Activated CD4-positive, alpha-beta memory T cell treated with anti-CD3 and anti-CD28 coated beads, Interleukin-2, amount 10 ng/mL, durations not matched to agents 7 days and 5 days (primary cell): ENCODE data around the gene CHAT. TPM values are rescaled to one million over a fixed set of nuclear protein-coding genes. Genes with fewer than 3 reads are reported as not detected.

ENCODE experiments used
- CTCF ChIA-PET: fragments of 350-600 bp; sonication (Branson Sonifier 250); formaldehyde crosslinking; loops from one replicate; lab custom pipeline; 2021; ENCODE audit warnings: antibody characterized with exemption, inconsistent platforms; lab: Charles Lee
- POLR2A ChIA-PET: fragments of 350-600 bp; sonication (Branson Sonifier 250); formaldehyde crosslinking; loops from one replicate; lab custom pipeline; 2021; ENCODE audit warnings: antibody characterized with exemption; lab: Charles Lee
- DNase-seq: peaks from one replicate; pipeline ENCODE4 v3.0.0-alpha.2; 2020
- H3K27ac Mint-ChIP-seq: one replicate; pipeline ENCODE4 v1.8.0; 2021; ENCODE audit warnings: mild to moderate bottlenecking, mixed read lengths
- H3K27me3 Mint-ChIP-seq: one replicate; pipeline ENCODE4 v1.8.0; 2021; ENCODE audit warnings: mixed read lengths
- H3K36me3 Mint-ChIP-seq: one replicate; pipeline ENCODE4 v1.8.0; 2021; ENCODE audit warnings: low read depth, mixed read lengths
- H3K4me1 Mint-ChIP-seq: one replicate; pipeline ENCODE4 v1.8.0; 2021; ENCODE audit warnings: mixed read lengths
- H3K4me3 Mint-ChIP-seq: one replicate; pipeline ENCODE4 v1.8.0; 2021; ENCODE audit warnings: mild to moderate bottlenecking, mixed read lengths
- H3K9me3 Mint-ChIP-seq: one replicate; pipeline ENCODE4 v1.8.0; 2021; ENCODE audit warnings: mixed read lengths
- total RNA-seq, 2 experiments: library from RNA; stranded (reverse); gene quantifications; one replicate each; pipeline ENCODE4 v1.2.3, GENCODE V29; 2021

The CHAT gene
- total RNA-seq, 2 experiments from 2014 or later, result not detected

DNA sequence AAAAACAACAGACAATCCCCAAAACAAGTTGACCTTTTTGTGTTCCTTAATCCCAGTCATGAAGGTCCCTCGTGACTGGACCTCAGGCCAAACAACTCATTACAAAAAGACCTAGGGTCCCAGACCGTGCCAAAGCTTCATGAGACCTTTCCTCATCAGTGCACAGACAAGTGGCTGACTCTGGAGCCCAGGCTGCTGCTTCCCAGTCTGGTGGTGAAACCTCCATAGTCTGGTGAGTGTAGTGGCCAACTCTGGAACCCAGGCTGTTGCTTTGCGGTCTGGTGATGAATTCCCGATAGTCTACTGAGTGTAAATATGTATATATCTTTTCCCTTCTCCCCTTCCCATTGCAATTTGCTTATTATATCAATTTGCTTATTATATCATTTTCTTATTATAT is 25.9 kb upstream of the CHAT start:
- ChIA-PET CTCF (no interaction called here), POLR2A (no interaction called here)
- Mint-ChIP-seq H3K9me3 (peaks cover 5% of the 10 kb centered on the region), H3K4me1 (no peaks in the 10 kb centered on the region), H3K36me3 (no peaks in the 10 kb centered on the region), H3K27ac (no peak overlapping the region), H3K4me3 (no peak overlapping the region), H3K27me3 (peaks cover 27% of the 10 kb centered on the region)
- DNase-seq, result no peak

DNA sequence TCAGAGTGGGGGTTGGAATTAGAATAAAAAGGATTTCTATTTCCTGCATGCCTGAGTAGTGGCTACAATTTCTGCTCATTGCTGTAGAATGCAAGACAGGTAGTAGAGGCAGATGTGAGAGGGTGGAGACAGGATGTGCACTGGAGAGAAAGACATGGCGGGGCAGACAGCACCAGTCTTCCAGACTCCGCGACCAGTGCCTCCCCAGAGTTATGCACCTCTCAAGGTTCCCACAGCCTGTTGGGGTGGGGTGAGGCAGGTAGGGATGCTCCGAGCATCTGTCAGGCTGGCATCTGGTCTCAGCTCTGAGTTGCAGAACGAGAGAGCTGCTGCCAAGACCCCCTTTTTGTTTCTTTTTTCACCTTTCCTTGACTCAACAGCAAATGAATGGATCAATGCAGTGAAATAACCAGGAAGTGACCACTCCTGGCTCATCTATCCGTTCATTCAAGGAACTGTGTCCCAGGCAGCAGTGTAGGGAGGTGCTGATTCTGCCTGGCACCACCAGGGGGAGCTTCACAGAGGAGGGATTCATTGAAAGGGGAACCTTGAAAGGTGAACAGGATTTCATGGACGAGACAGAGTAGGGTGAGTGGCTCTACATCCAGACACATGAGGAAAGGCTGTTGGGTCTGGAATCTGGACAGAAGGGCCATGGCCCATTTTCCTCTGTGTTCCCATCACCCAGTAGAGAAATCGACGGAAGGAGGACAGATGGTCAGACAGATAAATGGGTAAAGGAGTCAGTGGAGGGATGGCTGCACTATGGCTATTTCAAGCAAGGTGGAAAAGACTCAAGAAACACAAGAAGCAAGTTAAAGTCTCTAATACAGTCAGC is 20.9 kb upstream of the CHAT start:
- peaks cover 5% of the 10 kb centered on the region for H3K9me3 Mint-ChIP-seq
- DNase-seq, result peak; percentile 59
- POLR2A ChIA-PET, result interaction anchor here (0.6 kb wide), 1 partner anchor 631 kb away, joined by 3 read pairs; no protein-coding TSS in a partner anchor
- H3K4me1 Mint-ChIP-seq, result no peaks in the 10 kb centered on the region
- no peak overlapping the region for H3K4me3 Mint-ChIP-seq
- no peaks in the 10 kb centered on the region for H3K36me3 Mint-ChIP-seq
- H3K27ac Mint-ChIP-seq, result no peak overlapping the region
- H3K27me3 Mint-ChIP-seq, result peaks cover 5% of the 10 kb centered on the region
- CTCF ChIA-PET, result interaction anchor here (0.7 to 2.0 kb wide), 11 partner anchors 10 to 107 kb away, joined by 3 to 6 read pairs (median 3); no protein-coding TSS in a partner anchor

DNA sequence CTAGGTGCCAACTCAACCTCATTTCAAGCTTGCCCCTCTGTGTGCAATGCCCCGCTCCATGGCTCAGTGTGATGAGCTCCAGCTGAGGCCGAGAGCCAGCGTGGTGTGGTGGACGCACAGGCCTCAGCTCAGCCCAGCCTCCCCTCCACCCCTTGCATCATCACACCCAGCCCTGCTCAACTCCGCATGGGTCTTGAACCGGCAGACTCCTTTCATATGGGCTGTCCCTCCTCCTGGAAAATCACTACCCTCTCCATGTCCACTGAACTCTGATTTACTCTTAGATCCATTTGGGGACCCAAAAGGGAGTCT is 20.3 kb upstream of the CHAT start:
- no peak for DNase-seq
- Mint-ChIP-seq H3K4me3 (no peak overlapping the region), H3K27ac (no peak overlapping the region), H3K4me1 (no peaks in the 10 kb centered on the region), H3K9me3 (peaks cover 5% of the 10 kb centered on the region), H3K27me3 (peaks cover 2% of the 10 kb centered on the region), H3K36me3 (no peaks in the 10 kb centered on the region)
- CTCF ChIA-PET, result interaction anchor here (0.7 to 2.3 kb wide), 13 partner anchors 9 to 631 kb away, joined by 3 to 11 read pairs (median 3); no protein-coding TSS in a partner anchor
- POLR2A ChIA-PET, result interaction anchor here (0.6 kb wide), 1 partner anchor 630 kb away, joined by 3 read pairs; no protein-coding TSS in a partner anchor

DNA sequence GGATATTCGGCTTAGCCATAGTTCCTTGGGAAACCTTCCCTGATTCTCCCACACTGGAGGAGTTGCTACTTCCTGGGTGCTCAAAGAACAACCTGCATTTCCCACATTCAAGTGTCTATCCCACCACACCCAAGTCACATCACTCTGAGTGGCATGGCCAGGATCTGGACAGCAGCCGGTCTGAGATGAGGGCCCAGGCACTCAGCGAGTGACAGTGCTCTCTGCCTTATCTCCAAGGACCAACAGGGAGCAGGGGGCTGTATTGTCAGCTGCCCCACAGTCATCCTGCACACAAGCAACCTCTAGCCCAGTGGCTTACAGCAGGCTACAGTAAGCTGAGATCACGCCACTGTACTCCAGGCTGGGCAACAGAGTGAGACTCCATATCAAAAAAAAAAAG is 19.8 kb upstream of the CHAT start:
- Mint-ChIP-seq H3K9me3 (peaks cover 5% of the 10 kb centered on the region), H3K27ac (no peak overlapping the region), H3K27me3 (peaks cover 2% of the 10 kb centered on the region), H3K4me3 (no peak overlapping the region), H3K36me3 (no peaks in the 10 kb centered on the region), H3K4me1 (no peaks in the 10 kb centered on the region)
- DNase-seq, result no peak
- ChIA-PET POLR2A (no interaction called here), CTCF (interaction anchor here (0.7 to 2.3 kb wide), 9 partner anchors 9 to 630 kb away, joined by 3 to 11 read pairs (median 3); no protein-coding TSS in a partner anchor)

DNA sequence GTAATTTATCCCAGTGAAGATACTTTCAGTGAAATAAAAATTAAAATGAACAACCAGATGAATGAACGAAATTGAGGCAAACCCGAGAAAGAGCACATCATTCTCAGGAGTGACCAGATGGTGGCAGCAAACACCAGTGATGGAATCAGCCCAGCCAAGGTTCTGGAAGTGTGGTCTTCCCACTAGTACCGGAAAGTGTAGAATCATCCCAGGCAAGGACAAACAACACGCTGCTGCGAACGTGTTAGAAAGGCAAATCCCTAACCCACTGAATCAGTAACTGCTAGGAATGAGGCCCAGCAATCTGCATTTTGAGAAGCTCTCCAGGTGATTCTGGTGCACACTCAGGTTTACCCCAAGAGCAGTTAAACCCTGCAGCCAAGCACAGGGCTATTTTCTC is 19.2 kb upstream of the CHAT start:
- Mint-ChIP-seq H3K9me3 (peaks cover under 1% of the 10 kb centered on the region), H3K4me3 (no peak overlapping the region), H3K27ac (no peak overlapping the region), H3K36me3 (no peaks in the 10 kb centered on the region), H3K4me1 (no peaks in the 10 kb centered on the region), H3K27me3 (no peaks in the 10 kb centered on the region)
- peak; percentile 30 for DNase-seq
- ChIA-PET CTCF (interaction anchor here (0.6 to 2.3 kb wide), 9 partner anchors 9 to 630 kb away, joined by 3 to 11 read pairs (median 3); partner anchors contain the start of gene ERCC6), POLR2A (no interaction called here)

DNA sequence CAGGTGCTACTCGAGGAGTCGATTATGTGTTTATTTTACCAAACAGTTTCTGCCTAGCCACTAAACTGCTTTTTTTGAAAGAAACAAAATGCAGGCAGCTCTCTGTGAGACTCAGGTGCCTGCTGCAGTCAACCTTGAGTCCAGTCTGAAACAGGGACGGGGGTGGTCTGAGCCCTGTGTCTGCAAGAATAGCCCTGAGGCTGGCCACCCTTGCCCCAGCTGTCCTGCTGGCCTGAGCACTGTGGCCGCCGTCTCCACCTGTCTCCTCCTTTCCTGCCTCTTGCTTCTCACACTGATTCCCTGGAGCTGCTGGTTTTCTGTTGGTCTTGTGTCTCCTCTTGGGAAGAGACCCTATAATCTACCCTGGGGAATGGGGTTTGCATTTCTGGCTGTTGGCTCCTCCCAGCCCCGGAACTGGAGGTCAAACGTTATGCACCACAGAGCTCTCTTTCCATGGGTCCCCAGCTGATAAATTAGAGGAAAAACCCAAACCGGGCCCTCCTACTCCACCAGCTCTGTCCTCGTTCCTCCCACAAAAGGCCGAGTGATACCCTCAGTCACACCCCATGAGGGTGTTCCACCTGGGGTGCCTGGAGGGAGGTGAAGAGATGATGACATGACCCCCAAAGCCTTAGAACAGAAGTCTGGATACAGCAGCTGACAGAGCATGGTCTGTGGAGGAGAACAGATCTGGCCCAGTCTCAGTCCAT is 18.7 kb upstream of the CHAT start:
- ChIA-PET POLR2A (no interaction called here), CTCF (interaction anchor here (0.6 to 2.3 kb wide), 8 partner anchors 9 to 629 kb away, joined by 3 to 11 read pairs (median 4); partner anchors contain the start of gene ERCC6)
- no peak for DNase-seq
- Mint-ChIP-seq H3K27ac (no peak overlapping the region), H3K36me3 (no peaks in the 10 kb centered on the region), H3K4me3 (no peak overlapping the region), H3K27me3 (no peaks in the 10 kb centered on the region), H3K4me1 (no peaks in the 10 kb centered on the region), H3K9me3 (no peaks in the 10 kb centered on the region)

DNA sequence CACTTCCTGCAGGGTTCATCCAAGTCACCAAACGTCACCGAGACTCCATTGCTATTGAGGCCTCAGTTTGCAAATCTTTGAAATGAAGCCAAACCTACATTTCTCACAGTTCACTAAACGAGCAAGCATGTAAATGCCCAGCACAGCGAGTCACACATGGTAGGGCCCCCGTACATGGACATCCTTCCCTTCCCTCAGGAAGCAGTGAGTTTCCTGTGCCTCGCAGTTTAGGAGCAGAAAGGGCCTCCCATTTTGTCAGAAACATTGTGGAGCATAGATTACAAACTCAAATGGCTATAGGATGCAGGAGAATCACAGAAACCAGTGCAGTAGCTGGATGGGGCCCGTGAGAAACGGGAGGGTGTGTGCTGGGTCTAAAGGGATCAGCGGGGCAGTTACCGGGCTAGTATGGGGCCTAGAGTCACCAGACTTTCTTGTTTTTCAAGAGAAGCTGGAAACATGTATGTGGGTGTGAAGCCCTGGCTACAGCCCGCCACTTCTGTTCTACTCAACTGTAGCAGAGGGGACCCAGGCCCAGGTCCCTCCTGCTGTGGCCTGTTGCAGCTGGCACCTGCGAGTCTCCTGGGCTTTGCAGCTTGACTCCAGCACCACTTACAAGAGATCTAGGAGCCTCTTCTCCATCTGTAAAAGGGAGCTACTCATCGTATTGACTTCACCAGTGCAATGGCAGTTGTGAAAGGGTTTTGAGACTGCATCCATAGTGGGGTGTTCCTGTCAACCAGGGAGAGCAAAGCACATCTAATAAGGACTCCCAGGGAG is 17.9 kb upstream of the CHAT start:
- ChIA-PET CTCF (interaction anchor here (1.3 to 2.3 kb wide), 3 partner anchors 189 to 629 kb away, joined by 3 to 11 read pairs (median 4); no protein-coding TSS in a partner anchor), POLR2A (no interaction called here)
- H3K36me3 Mint-ChIP-seq, result no peaks in the 10 kb centered on the region
- no peaks in the 10 kb centered on the region for H3K9me3 Mint-ChIP-seq
- no peak overlapping the region for H3K4me3 Mint-ChIP-seq
- H3K27ac Mint-ChIP-seq, result no peak overlapping the region
- H3K4me1 Mint-ChIP-seq, result no peaks in the 10 kb centered on the region
- no peak for DNase-seq
- H3K27me3 Mint-ChIP-seq, result no peaks in the 10 kb centered on the region

DNA sequence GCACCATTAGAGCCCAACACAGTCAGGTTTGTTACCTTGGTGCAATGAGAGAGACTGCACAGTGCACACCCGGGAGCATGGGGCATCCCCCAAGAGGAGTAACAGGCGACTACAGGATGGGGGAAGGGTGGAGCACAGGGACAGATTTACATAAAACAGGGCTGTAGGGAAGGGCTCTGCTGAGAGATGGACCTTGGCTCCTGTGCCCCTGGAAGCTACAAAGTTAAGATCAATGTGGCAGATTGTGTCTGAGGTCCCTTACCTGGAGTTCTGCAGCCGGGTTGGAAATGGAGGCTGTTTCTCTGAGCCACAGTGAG is 17.4 kb upstream of the CHAT start:
- ChIA-PET CTCF (no interaction called here), POLR2A (no interaction called here)
- Mint-ChIP-seq H3K9me3 (no peaks in the 10 kb centered on the region), H3K4me3 (no peak overlapping the region), H3K27me3 (no peaks in the 10 kb centered on the region), H3K4me1 (no peaks in the 10 kb centered on the region), H3K27ac (no peak overlapping the region), H3K36me3 (no peaks in the 10 kb centered on the region)
- DNase-seq, result no peak

DNA sequence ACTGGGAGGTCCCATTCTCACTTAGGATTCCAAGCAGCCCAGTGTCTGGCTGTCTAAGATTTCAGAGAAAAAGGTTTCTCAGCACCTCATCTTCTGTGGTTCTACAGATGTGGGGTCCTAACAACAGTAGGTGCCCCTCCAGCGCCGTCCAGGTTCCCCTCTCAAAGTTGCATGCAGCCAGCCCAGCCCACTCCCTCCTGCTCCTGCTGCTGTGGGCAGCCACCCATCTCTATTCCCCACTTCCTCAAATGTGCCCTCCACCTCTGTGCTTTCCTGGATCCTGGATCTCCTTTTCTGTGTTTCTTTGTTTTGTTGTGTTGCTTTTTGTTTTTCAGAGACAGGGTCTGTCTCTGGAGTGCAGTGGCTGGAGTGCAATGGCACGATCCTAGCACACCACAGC is 17.0 kb upstream of the CHAT start:
- H3K27ac Mint-ChIP-seq, result no peak overlapping the region
- no peaks in the 10 kb centered on the region for H3K9me3 Mint-ChIP-seq
- no peaks in the 10 kb centered on the region for H3K27me3 Mint-ChIP-seq
- no peaks in the 10 kb centered on the region for H3K4me1 Mint-ChIP-seq
- no peak overlapping the region for H3K4me3 Mint-ChIP-seq
- ChIA-PET POLR2A (no interaction called here), CTCF (no interaction called here)
- DNase-seq, result no peak
- no peaks in the 10 kb centered on the region for H3K36me3 Mint-ChIP-seq

DNA sequence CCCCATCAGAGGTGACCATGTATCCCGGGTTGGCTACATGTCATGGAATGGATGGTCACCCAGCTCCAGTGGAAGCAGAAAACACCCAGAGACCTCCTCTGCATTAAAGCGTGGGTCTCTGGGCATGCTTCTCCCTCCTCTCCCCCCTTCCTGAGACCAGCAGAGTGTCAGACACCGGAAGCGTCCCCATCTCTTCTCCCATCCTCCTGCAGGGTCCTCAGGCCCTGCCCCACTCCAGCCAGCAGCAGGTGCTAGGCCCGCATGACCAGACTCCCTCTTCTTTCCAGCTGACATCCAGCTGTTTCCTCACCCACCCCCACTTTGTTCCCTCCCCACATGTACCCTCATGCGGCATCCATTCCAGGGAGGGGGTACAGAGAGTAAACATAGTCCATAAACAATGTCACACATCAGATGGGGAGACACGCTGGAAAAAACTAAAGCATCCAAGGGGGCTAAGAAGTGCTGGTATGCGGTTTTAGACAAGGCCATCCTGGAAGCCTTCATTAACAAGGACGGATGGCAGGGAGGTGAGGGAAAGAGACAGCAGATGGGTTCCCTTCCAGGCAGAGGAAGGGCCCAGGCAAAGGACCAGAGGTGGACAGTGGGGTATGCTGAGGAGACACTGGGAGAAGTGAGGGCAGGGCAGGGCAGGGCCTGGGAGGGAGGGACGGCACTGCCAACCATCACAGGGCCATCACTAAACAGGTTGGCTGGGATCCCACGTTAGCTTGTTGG is 16.2 kb upstream of the CHAT start:
- ChIA-PET POLR2A (no interaction called here), CTCF (no interaction called here)
- no peaks in the 10 kb centered on the region for H3K9me3 Mint-ChIP-seq
- H3K27me3 Mint-ChIP-seq, result no peaks in the 10 kb centered on the region
- H3K4me3 Mint-ChIP-seq, result no peak overlapping the region
- H3K36me3 Mint-ChIP-seq, result no peaks in the 10 kb centered on the region
- DNase-seq, result no peak
- no peak overlapping the region for H3K27ac Mint-ChIP-seq
- no peaks in the 10 kb centered on the region for H3K4me1 Mint-ChIP-seq

DNA sequence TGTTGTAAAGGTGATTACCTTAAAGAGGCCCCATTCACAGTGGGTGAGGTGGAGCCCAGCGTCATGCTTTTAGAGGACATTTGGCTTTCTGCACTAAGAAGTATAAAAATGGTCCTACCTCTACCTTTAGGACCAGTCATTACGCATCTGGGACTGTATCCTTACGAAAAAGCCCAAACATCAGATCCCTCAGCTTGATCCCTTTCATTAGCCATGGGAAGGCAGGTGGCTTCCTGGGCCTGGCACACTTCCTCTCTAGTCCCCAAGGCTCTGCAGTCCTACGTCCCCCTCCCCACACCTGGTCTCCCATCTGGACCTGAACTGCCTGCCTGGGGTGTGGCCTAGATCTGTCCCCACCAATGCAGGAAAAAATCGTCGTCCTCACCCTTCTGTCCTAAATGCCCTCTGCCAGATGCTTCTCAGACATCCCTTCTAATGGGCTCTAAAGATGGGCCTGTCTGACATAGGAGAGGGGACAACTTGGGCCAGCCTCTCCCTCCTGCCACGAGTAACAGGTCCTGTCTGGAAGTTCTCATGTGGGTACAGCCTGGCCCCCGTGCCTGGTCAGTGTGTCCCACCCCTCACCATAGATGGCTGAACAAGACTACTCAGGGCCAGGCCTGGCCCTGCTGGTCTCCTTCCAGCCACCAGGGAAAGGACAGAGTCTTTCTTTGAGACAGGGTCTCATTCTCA is 15.5 kb upstream of the CHAT start:
- ChIA-PET CTCF (no interaction called here), POLR2A (no interaction called here)
- H3K27me3 Mint-ChIP-seq, result no peaks in the 10 kb centered on the region
- H3K4me3 Mint-ChIP-seq, result no peak overlapping the region
- DNase-seq, result no peak
- no peaks in the 10 kb centered on the region for H3K9me3 Mint-ChIP-seq
- H3K4me1 Mint-ChIP-seq, result no peaks in the 10 kb centered on the region
- no peak overlapping the region for H3K27ac Mint-ChIP-seq
- H3K36me3 Mint-ChIP-seq, result no peaks in the 10 kb centered on the region

DNA sequence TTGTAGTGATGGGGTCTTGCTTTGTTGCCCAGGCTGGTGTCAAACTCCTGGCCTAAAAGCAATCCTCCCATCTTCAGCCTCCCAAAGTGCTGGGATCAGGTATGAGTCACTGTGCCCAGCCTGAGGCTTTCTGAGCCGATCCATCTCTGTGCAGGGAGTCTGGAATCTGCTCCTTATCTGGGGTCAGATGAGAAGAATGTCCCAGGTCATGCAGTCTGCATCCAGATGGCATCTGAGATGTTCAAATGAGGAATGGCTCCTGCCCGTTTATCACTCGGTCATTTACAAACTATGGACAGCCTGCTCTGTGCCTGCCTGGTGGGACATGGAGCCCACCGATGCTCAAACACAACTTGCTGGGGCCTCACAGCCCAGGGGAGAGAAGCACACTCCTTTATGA is 14.9 kb upstream of the CHAT start:
- ChIA-PET POLR2A (no interaction called here), CTCF (no interaction called here)
- H3K4me1 Mint-ChIP-seq, result no peaks in the 10 kb centered on the region
- H3K27ac Mint-ChIP-seq, result no peak overlapping the region
- no peaks in the 10 kb centered on the region for H3K36me3 Mint-ChIP-seq
- no peaks in the 10 kb centered on the region for H3K9me3 Mint-ChIP-seq
- no peak overlapping the region for H3K4me3 Mint-ChIP-seq
- H3K27me3 Mint-ChIP-seq, result peaks cover 3% of the 10 kb centered on the region
- DNase-seq, result no peak
